Measurements from ENCODE around the gene SLC15A1. TPM values are rescaled to one million over a fixed set of nuclear protein-coding genes. Genes with fewer than 3 reads are reported as not detected.
A peak's percentile ranks its signal among the peaks of the same experiment; 100 is the strongest.
"Not testable (repeated sequence)": the region's sequence is repeated elsewhere in the genome, so short reads cannot be mapped to it uniquely, and the experiment has no call there.

Gene SLC15A1
- total RNA-seq, 2 donors from 2014 or later: 0.34 to 1.3 TPM

- no peaks in the 10 kb centered on the region for H3K27me3 ChIP-seq (replicated peaks; ENCODE audit: insufficient read depth)
- no peak for TF ChIP-seq POLR2AphosphoS5 (IDR thresholded peaks at IDR 0.05)
- TF ChIP-seq, protein P1, sequence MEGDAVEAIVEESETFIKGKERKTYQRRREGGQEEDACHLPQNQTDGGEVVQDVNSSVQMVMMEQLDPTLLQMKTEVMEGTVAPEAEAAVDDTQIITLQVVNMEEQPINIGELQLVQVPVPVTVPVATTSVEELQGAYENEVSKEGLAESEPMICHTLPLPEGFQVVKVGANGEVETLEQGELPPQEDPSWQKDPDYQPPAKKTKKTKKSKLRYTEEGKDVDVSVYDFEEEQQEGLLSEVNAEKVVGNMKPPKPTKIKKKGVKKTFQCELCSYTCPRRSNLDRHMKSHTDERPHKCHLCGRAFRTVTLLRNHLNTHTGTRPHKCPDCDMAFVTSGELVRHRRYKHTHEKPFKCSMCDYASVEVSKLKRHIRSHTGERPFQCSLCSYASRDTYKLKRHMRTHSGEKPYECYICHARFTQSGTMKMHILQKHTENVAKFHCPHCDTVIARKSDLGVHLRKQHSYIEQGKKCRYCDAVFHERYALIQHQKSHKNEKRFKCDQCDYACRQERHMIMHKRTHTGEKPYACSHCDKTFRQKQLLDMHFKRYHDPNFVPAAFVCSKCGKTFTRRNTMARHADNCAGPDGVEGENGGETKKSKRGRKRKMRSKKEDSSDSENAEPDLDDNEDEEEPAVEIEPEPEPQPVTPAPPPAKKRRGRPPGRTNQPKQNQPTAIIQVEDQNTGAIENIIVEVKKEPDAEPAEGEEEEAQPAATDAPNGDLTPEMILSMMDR (IDR thresholded peaks at IDR 0.05): no peak
- TF ChIP-seq POLR2A (IDR thresholded peaks at IDR 0.05): no peak
- no peak overlapping the region for H3K4me3 ChIP-seq
- H3K4me1 ChIP-seq (replicated peaks): no peaks in the 10 kb centered on the region
- intact Hi-C loops (cut with DNase I): no loop called here
- H3K9me3 ChIP-seq: no peaks in the 10 kb centered on the region
- H3K27ac ChIP-seq: no peak overlapping the region
- 51% methylated on average over 2 of the region's 2 CpGs for WGBS
- DNase-seq (ENCODE audit: low spot score): no peak
- no peaks in the 10 kb centered on the region for H3K36me3 ChIP-seq
Observed at GRCh38 chr13:98755116-98755515, 2.6 kb upstream of the SLC15A1 start.

DNA sequence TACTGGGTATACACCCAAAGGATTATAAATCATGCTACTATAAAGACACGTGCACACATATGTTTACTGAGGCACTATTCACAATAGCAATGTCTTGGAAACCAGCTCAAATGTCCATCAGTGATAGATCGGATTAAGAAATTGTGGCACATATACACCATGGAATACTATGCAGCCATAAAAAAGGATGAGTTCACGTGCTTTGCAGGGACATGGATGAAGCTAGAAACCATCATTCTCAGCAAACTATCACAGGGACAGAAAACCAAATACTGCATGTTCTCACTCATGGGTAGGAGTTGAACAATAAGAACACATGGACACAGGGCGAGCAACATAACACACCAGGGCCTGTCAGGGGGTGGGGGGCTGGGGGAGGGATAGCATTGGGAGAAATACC, 2.0 kb upstream of the SLC15A1 start:
- H3K27me3 ChIP-seq (replicated peaks; ENCODE audit: insufficient read depth); H3K36me3 ChIP-seq; DNase-seq (ENCODE audit: low spot score); H3K4me3 ChIP-seq; H3K27ac ChIP-seq; intact Hi-C loops (cut with DNase I); H3K4me1 ChIP-seq (replicated peaks); H3K9me3 ChIP-seq: not testable (repeated sequence)
- WGBS: 86% methylated on average over 4 of the region's 4 CpGs

GRCh38 chr13:98751861-98752466, 508 bp downstream of the SLC15A1 start:
- Histone ChIP-seq H3K9me3 (no peaks in the 10 kb centered on the region), H3K27ac (no peak overlapping the region), H3K36me3 (no peaks in the 10 kb centered on the region), H3K4me1 (replicated peaks) (no peaks in the 10 kb centered on the region), H3K27me3 (replicated peaks; ENCODE audit: insufficient read depth) (no peaks in the 10 kb centered on the region), H3K4me3 (peak overlapping the region; percentile 23 to 38)
- no peak for DNase-seq (ENCODE audit: low spot score)
- 9% methylated on average over 7 of the region's 36 CpGs for WGBS
- no peak for TF ChIP-seq POLR2A (IDR thresholded peaks at IDR 0.05)
- TF ChIP-seq, protein P1 (IDR thresholded peaks at IDR 0.05): no peak
- no peak for TF ChIP-seq POLR2AphosphoS5 (IDR thresholded peaks at IDR 0.05)
- intact Hi-C loops (cut with DNase I): no loop called here

- H3K4me1 ChIP-seq (replicated peaks): no peaks in the 10 kb centered on the region
- no peaks in the 10 kb centered on the region for H3K9me3 ChIP-seq
- H3K4me3 ChIP-seq: no peak overlapping the region
- WGBS: 48% methylated on average over 8 of the region's 8 CpGs
- no peaks in the 10 kb centered on the region for H3K27me3 ChIP-seq (replicated peaks; ENCODE audit: insufficient read depth)
- DNase-seq (ENCODE audit: low spot score): no peak
- H3K36me3 ChIP-seq: no peaks in the 10 kb centered on the region
- intact Hi-C loops (cut with DNase I): no loop called here
- TF ChIP-seq, protein P1 (IDR thresholded peaks at IDR 0.05): no peak
- no peak for TF ChIP-seq POLR2A (IDR thresholded peaks at IDR 0.05)
- H3K27ac ChIP-seq: no peak overlapping the region
Observed at GRCh38 chr13:98751367-98751782, 1.1 kb downstream of the SLC15A1 start.

DNA sequence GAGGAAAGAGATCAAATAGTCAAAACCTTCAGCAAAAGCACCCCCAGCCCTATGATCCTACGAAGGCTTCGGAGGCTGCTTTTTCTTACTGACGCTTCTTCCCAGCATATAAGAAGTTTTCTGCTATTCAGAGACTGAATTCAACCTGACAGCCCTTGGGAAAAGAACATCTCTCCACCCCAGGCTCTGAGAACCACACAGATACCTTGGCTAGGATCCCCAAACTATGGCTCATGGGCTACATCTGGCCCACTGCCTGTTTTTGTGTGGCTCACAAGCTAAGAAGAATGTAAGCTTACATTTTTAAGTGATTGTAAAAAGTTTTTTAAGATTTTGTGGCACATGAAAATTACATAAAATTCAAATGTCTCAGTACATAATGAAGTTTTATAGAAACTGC, 3.0 kb downstream of the SLC15A1 start:
- Histone ChIP-seq H3K9me3 (no peaks in the 10 kb centered on the region), H3K27ac (no peak overlapping the region), H3K4me1 (replicated peaks) (no peaks in the 10 kb centered on the region), H3K4me3 (no peak overlapping the region), H3K27me3 (replicated peaks; ENCODE audit: insufficient read depth) (no peaks in the 10 kb centered on the region), H3K36me3 (no peaks in the 10 kb centered on the region)
- intact Hi-C loops (cut with DNase I): no loop called here
- DNase-seq (ENCODE audit: low spot score): no peak
- no peak for TF ChIP-seq POLR2A (IDR thresholded peaks at IDR 0.05)
- no peak for TF ChIP-seq POLR2AphosphoS5 (IDR thresholded peaks at IDR 0.05)
- TF ChIP-seq, protein P1 (IDR thresholded peaks at IDR 0.05): no peak
- WGBS: 65% methylated on average over 3 of the region's 3 CpGs
